K562 (cell line): Measurements from ENCODE around the gene USP16. TPM values are rescaled to one million over a fixed set of nuclear protein-coding genes. Genes with fewer than 3 reads are reported as not detected.
A peak's percentile ranks its signal among the peaks of the same experiment; 100 is the strongest.

Experiments used
- CAMTA2 ChIP-seq: fragments of 250-450 bp; sonication (Bioruptor Pico); conservative IDR thresholded peaks from 2 replicates; pipeline ENCODE4 v1.5.1; 2022
- CBFA2T3 ChIP-seq: fragments of 450-650 bp; IDR thresholded peaks from 2 replicates; pipeline ENCODE4 v1.6.1; 2017
- CREBBP ChIP-seq: IDR thresholded peaks from one replicate; pipeline ENCODE4 v1.6.1; 2012; ENCODE audit warnings: low read depth, mild to moderate bottlenecking, control low read depth, inconsistent platforms, low read length
- FOXJ3 ChIP-seq: sonication (generic); formaldehyde crosslinking; IDR thresholded peaks from 2 replicates; pipeline ENCODE4 v1.4.0; 2020; ENCODE audit warnings: mild to moderate bottlenecking, missing genetic modification reagents
- HDGF ChIP-seq: fragments of 450-650 bp; IDR thresholded peaks from 2 replicates; pipeline ENCODE4 v1.6.1; 2016
- IRF2 ChIP-seq: sonication (generic); formaldehyde crosslinking; IDR thresholded peaks from 2 replicates; pipeline ENCODE4 v1.8.1; 2022; ENCODE audit warnings: mild to moderate bottlenecking, missing genetic modification reagents
- KAT7 ChIP-seq: sonication (generic); formaldehyde crosslinking; IDR thresholded peaks from 2 replicates; pipeline ENCODE4 v1.8.0; 2022; ENCODE audit warnings: missing genetic modification reagents, mild to moderate bottlenecking, borderline replicate concordance
- NR1H2 ChIP-seq: sonication (generic); formaldehyde crosslinking; IDR thresholded peaks from 2 replicates; pipeline ENCODE4 v1.4.0; 2020; ENCODE audit warnings: mild to moderate bottlenecking, missing genetic modification reagents
- PHF21A ChIP-seq: fragments of 450-650 bp; IDR thresholded peaks from 2 replicates; pipeline ENCODE4 v1.6.1; 2017; ENCODE audit warnings: low read depth, borderline replicate concordance
- PPARD ChIP-seq: fragments of 250-450 bp; sonication (Bioruptor Pico); IDR thresholded peaks from 2 replicates; pipeline ENCODE4 v1.8.0; 2022; ENCODE audit warnings: inconsistent platforms, mild to moderate bottlenecking, moderate library complexity
- RFX1 ChIP-seq: fragments of 450-650 bp; IDR thresholded peaks from 2 replicates; pipeline ENCODE4 v1.6.1; 2016; ENCODE audit warnings: mild to moderate bottlenecking, moderate library complexity
- SRSF3 ChIP-seq: fragments of 200-400 bp; formaldehyde crosslinking; IDR thresholded peaks from 2 replicates; pipeline ENCODE4 v1.6.1; 2016; ENCODE audit warnings: mild to moderate bottlenecking, low read length, moderate library complexity; ENCODE audit not compliant: insufficient read depth
- THAP7 ChIP-seq: fragments of 250-450 bp; sonication (Bioruptor Pico); IDR thresholded peaks from 2 replicates; pipeline ENCODE4 v1.5.0; 2021
- XRCC4 ChIP-seq: IDR thresholded peaks from one replicate; pipeline ENCODE4 v1.6.1; 2011; ENCODE audit not compliant: insufficient read depth, insufficient read length; ENCODE audit errors: extremely low read depth
- ZNF121 ChIP-seq: sonication (generic); formaldehyde crosslinking; conservative IDR thresholded peaks from 2 replicates; pipeline ENCODE4 v1.8.0; 2022; ENCODE audit warnings: missing genetic modification reagents
- ZNF197 ChIP-seq: fragments of 200-800 bp; sonication (Bioruptor generic); IDR thresholded peaks from 2 replicates; pipeline ENCODE4 v1.6.1; 2016; ENCODE audit warnings: low read depth, missing genetic modification characterization, missing compliant biosample characterization
- ZNF408 ChIP-seq: fragments of 250-450 bp; sonication (Bioruptor Pico); IDR thresholded peaks from 2 replicates; pipeline ENCODE4 v1.4.0; 2020; ENCODE audit warnings: low read depth, mild to moderate bottlenecking, moderate library complexity
- ZNF436 ChIP-seq: fragments of 250-450, 450-650 bp; sonication (Bioruptor Pico); formaldehyde crosslinking; IDR thresholded peaks from 2 replicates; pipeline ENCODE4 v1.7.0; 2020; ENCODE audit warnings: mild to moderate bottlenecking
- ZNF586 ChIP-seq: fragments of 450-650 bp; formaldehyde crosslinking; conservative IDR thresholded peaks from 2 replicates; pipeline ENCODE4 v1.4.0; 2020; ENCODE audit warnings: mild to moderate bottlenecking, moderate library complexity
- ZNF644 ChIP-seq: fragments of 200-800 bp; sonication (Bioruptor generic); IDR thresholded peaks from 2 replicates; pipeline ENCODE4 v1.6.1; 2016; ENCODE audit warnings: low read depth, missing genetic modification characterization, missing compliant biosample characterization
- ZNF77 ChIP-seq: fragments of 250-450 bp; sonication (Bioruptor Pico); IDR thresholded peaks from 2 replicates; pipeline ENCODE4 v1.5.0; 2020
- polyA plus RNA-seq, 8 experiments: library from polyadenylated mRNA; depleted of rRNA in 4 of 8; stranded (reverse) in 5 of 8; unstranded in 3 of 8; fragments of >200 nt; fragmentation: Nextera tagmentation in 2 of 8; fragmentation: Illumina TruSeq in 1 of 8; extraction: Ambion mirVana in 2 of 8; extraction: Trizol in 1 of 8; gene quantifications; 2 replicates each; pipeline versions ENCODE4 v1.2.1 to v1.2.3, GENCODE V29; 2011 to 2014; ENCODE audit warnings: inconsistent platforms in 1 of 8, missing spikeins in 1 of 8
- total RNA-seq, 7 experiments: library from RNA; depleted of rRNA in 6 of 7; stranded (reverse); fragments of >200 nt in 6 of 7; fragmentation: Illumina TruSeq in 2 of 7; extraction: Trizol in 2 of 7; gene quantifications; 2 replicates each; pipeline versions ENCODE4 v1.2.1 to v1.2.3, GENCODE V29; 2011 to 2021; ENCODE audit warnings: low replicate concordance in 1 of 7
- TF ChIP-seq, protein P1 (sequence below): sonication (generic); formaldehyde crosslinking; IDR thresholded peaks from 2 replicates; pipeline ENCODE4 v1.8.0; 2022; ENCODE audit warnings: mild to moderate bottlenecking, low read depth, missing genetic modification reagents
- TF ChIP-seq, protein P2 (sequence below), 2 experiments: IDR thresholded peaks; 2 replicates each; pipeline ENCODE4 v1.6.1; 2011; ENCODE audit warnings: borderline replicate concordance in 1 of 2, control low read depth in 1 of 2, low read depth in 1 of 2, low read length in 1 of 2, mild to moderate bottlenecking in 1 of 2, mixed read lengths in 1 of 2, moderate library complexity in 1 of 2; ENCODE audit not compliant: insufficient read depth in 1 of 2, insufficient read length in 1 of 2, poor library complexity in 1 of 2, severe bottlenecking in 1 of 2; ENCODE audit errors: extremely low read depth in 1 of 2
- TF ChIP-seq, protein P3 (sequence below): fragments of 250-450 bp; sonication (Bioruptor Pico); IDR thresholded peaks from 2 replicates; pipeline ENCODE4 v1.8.0; 2021; ENCODE audit warnings: moderate library complexity, mild to moderate bottlenecking, inconsistent platforms

Gene USP16
- total and polyA plus RNA-seq, 9 of the 15 experiments (the other 6 are each of a cell fraction or from before 2014, with no cell fraction given), result 38.4 to 90.9 (median 62.8) TPM

DNA sequence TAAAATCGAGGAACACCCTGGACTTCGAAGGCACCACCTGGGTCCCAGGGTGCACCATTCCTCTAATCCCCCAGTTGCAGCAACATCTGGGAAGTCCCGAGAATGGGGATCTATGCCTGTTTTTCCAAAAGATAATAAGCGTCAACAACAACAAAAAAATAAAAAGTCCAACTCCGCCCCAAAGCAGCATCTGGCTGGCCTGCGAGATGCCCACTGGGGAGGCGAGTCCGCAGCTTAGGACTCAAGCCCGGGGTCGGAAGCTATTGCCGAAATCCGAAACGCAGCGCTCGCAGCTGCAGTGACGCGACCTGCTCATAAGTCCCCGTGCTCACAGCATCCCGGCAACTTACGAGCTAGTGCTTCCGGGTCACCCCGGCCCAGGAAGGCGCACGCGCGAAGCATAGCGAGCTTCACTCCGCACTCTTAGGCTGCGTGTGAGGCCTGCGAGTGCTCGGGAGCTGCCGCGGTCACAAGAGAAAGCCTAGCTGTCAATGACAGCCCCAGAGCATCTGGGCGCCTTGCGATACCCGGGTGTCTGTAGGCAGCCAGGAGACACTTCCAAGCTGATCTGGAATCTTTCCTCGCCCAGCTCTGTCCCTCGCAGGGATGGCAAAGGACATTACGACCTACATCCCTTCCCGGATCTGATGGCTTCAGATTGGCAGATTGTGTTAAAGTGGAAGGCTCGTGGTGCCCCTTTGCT is 21.9 kb upstream of the USP16 start (continued):
- TF ChIP-seq, protein P1, sequence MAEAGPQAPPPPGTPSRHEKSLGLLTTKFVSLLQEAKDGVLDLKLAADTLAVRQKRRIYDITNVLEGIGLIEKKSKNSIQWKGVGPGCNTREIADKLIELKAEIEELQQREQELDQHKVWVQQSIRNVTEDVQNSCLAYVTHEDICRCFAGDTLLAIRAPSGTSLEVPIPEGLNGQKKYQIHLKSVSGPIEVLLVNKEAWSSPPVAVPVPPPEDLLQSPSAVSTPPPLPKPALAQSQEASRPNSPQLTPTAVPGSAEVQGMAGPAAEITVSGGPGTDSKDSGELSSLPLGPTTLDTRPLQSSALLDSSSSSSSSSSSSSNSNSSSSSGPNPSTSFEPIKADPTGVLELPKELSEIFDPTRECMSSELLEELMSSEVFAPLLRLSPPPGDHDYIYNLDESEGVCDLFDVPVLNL (CRISPR knock-in tag), result peak; percentile 70
- no peak for TF ChIP-seq ZNF408
- TF ChIP-seq ZNF77, result no peak
- TF ChIP-seq IRF2, result no peak
- TF ChIP-seq, protein P2, sequence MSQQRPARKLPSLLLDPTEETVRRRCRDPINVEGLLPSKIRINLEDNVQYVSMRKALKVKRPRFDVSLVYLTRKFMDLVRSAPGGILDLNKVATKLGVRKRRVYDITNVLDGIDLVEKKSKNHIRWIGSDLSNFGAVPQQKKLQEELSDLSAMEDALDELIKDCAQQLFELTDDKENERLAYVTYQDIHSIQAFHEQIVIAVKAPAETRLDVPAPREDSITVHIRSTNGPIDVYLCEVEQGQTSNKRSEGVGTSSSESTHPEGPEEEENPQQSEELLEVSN (IDR thresholded peaks at IDR 0.05; ENCODE audit: borderline replicate concordance in 1 of 2, extremely low read depth in 1 of 2, insufficient read depth in 1 of 2, insufficient read length in 1 of 2, low read depth in 1 of 2, low read length in 1 of 2, poor library complexity in 1 of 2, severe bottlenecking in 1 of 2), result peak; percentile 97 to 98
- TF ChIP-seq RFX1, result no peak
- TF ChIP-seq HDGF, result no peak
- TF ChIP-seq ZNF121, result no peak
- TF ChIP-seq SRSF3, result no peak
- peak; percentile 80; the same call in 1 of the 2 replicates for TF ChIP-seq THAP7 (CRISPR knock-in tag)
- TF ChIP-seq NR1H2 (CRISPR knock-in tag), result peak; percentile 64; the same call in 1 of the 2 replicates
- no peak for TF ChIP-seq ZNF586
- TF ChIP-seq ZNF197, result 0 out of 2 replicates have a peak, but pooled peaks have one; percentile 66
- no peak for TF ChIP-seq XRCC4
- no peak for TF ChIP-seq FOXJ3
- no peak for TF ChIP-seq ZNF436 (CRISPR knock-in tag)
- TF ChIP-seq CREBBP, result no peak
- TF ChIP-seq PPARD (CRISPR knock-in tag), result no peak
- TF ChIP-seq ZNF644, result no peak; the same call in 1 of the 2 replicates
- TF ChIP-seq, protein P3, sequence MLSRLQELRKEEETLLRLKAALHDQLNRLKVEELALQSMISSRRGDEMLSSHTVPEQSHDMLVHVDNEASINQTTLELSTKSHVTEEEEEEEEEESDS (CRISPR knock-in tag), result no peak
- no peak; the same call in 1 of the 2 replicates for TF ChIP-seq KAT7
- TF ChIP-seq PHF21A, result no peak
- TF ChIP-seq CAMTA2, result no peak
- no peak for TF ChIP-seq CBFA2T3
